ENCODE data around the gene ZNF683. TPM values are rescaled to one million over a fixed set of nuclear protein-coding genes. Genes with fewer than 3 reads are reported as not detected.
A peak's percentile ranks its signal among the peaks of the same experiment; 100 is the strongest.

ZNF683 gene
- total and polyA plus RNA-seq, 9 of the 15 experiments (the other 6 are each of a cell fraction or from before 2014, with no cell fraction given): not detected

DNA sequence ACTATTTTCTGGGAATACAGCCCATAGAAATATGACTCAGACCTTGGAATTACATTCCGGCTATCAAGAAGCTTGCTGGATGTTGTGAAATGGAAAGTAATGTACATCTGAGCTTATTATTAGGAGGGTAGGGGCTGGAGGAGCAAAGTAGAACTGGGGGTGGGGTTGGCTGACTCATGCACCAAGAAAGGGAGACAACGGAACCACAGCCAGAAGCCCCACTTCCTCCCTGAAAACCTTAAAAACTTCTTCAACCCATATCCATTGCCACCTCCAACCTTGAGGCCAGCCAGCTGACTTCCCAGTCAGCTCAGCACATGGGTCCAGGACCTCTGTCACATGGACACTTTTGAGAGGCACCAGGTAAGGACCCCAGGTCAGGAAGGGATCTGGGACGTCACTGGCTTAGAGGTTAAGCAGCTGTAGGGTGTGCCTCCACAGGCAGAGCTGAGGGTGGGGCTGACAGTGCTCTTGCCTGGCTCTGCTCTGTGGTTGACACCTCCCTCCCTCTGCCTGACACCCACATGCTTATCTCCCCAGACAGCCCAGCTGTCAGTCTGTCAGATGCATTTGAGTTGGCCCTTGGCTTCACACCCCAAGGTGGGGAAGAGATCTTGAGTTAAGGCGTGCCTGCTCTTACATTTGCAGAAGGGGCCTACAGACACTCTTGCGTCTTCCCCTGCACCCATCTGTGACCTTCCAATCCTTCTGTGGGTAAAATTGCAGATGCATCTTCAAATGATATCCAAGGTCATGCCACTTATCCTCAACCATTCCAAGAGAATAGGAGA lies 5.7 kb upstream of the ZNF683 start (continued):
- TF ChIP-seq, protein P1, sequence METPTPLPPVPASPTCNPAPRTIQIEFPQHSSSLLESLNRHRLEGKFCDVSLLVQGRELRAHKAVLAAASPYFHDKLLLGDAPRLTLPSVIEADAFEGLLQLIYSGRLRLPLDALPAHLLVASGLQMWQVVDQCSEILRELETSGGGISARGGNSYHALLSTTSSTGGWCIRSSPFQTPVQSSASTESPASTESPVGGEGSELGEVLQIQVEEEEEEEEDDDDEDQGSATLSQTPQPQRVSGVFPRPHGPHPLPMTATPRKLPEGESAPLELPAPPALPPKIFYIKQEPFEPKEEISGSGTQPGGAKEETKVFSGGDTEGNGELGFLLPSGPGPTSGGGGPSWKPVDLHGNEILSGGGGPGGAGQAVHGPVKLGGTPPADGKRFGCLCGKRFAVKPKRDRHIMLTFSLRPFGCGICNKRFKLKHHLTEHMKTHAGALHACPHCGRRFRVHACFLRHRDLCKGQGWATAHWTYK (CRISPR knock-in tag; IDR thresholded peaks at IDR 0.05): peak; percentile 52; the same call in 1 of the 2 replicates
- no peak for TF ChIP-seq MLX (CRISPR knock-in tag; conservative IDR thresholded peaks at IDR 0.05)
- no peak for TF ChIP-seq SMARCA5 (IDR thresholded peaks at IDR 0.05)
- TF ChIP-seq TGIF2 (CRISPR knock-in tag; IDR thresholded peaks at IDR 0.05): peak; percentile 66; the same call in 1 of the 2 replicates
- no peak for TF ChIP-seq NR0B1 (IDR thresholded peaks at IDR 0.05; ENCODE audit: partially characterized antibody)
- no peak for TF ChIP-seq ZZZ3 (IDR thresholded peaks at IDR 0.05)
- TF ChIP-seq ELF2 (CRISPR knock-in tag; IDR thresholded peaks at IDR 0.05): no peak
- no peak for TF ChIP-seq FOXO4 (CRISPR knock-in tag; IDR thresholded peaks at IDR 0.05)
- no peak for TF ChIP-seq CHCHD3 (CRISPR knock-in tag; IDR thresholded peaks at IDR 0.05)
- peak; percentile 91 for TF ChIP-seq NBN (IDR thresholded peaks at IDR 0.05; ENCODE audit: low read depth)
- TF ChIP-seq NFXL1 (CRISPR knock-in tag; IDR thresholded peaks at IDR 0.05): no peak
- peak; percentile 85 for TF ChIP-seq NEUROD1 (IDR thresholded peaks at IDR 0.05; ENCODE audit: borderline replicate concordance, low read depth, low read length, partially characterized antibody)
- TF ChIP-seq, protein P2, sequence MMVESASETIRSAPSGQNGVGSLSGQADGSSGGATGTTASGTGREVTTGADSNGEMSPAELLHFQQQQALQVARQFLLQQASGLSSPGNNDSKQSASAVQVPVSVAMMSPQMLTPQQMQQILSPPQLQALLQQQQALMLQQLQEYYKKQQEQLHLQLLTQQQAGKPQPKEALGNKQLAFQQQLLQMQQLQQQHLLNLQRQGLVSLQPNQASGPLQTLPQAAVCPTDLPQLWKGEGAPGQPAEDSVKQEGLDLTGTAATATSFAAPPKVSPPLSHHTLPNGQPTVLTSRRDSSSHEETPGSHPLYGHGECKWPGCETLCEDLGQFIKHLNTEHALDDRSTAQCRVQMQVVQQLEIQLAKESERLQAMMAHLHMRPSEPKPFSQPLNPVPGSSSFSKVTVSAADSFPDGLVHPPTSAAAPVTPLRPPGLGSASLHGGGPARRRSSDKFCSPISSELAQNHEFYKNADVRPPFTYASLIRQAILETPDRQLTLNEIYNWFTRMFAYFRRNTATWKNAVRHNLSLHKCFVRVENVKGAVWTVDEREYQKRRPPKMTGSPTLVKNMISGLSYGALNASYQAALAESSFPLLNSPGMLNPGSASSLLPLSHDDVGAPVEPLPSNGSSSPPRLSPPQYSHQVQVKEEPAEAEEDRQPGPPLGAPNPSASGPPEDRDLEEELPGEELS (CRISPR knock-in tag; IDR thresholded peaks at IDR 0.05; ENCODE audit: borderline replicate concordance): 0 out of 2 replicates have a peak, but pooled peaks have one; percentile 56
- TF ChIP-seq MBD2 (IDR thresholded peaks at IDR 0.05; ENCODE audit: borderline replicate concordance, low read depth): peak; percentile 92
- TF ChIP-seq NFATC3 (IDR thresholded peaks at IDR 0.05): no peak
- TF ChIP-seq ID3 (CRISPR knock-in tag; IDR thresholded peaks at IDR 0.05): no peak
- peak; percentile 86; the same call in 1 of the 2 replicates for TF ChIP-seq ID3 (tag; IDR thresholded peaks at IDR 0.05)
- no peak for TF ChIP-seq RHOXF2B (CRISPR knock-in tag; conservative IDR thresholded peaks at IDR 0.05)
- TF ChIP-seq RFX1 (IDR thresholded peaks at IDR 0.05): no peak
- TF ChIP-seq, protein P3, sequence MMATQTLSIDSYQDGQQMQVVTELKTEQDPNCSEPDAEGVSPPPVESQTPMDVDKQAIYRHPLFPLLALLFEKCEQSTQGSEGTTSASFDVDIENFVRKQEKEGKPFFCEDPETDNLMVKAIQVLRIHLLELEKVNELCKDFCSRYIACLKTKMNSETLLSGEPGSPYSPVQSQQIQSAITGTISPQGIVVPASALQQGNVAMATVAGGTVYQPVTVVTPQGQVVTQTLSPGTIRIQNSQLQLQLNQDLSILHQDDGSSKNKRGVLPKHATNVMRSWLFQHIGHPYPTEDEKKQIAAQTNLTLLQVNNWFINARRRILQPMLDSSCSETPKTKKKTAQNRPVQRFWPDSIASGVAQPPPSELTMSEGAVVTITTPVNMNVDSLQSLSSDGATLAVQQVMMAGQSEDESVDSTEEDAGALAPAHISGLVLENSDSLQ (IDR thresholded peaks at IDR 0.05): peak; percentile 98
